ENCODE measurements around the gene TFB1M.

GRCh38 chr6:155254139-155254538, 60.1 kb downstream of the TFB1M start:
- TF ChIP-seq, protein P1, sequence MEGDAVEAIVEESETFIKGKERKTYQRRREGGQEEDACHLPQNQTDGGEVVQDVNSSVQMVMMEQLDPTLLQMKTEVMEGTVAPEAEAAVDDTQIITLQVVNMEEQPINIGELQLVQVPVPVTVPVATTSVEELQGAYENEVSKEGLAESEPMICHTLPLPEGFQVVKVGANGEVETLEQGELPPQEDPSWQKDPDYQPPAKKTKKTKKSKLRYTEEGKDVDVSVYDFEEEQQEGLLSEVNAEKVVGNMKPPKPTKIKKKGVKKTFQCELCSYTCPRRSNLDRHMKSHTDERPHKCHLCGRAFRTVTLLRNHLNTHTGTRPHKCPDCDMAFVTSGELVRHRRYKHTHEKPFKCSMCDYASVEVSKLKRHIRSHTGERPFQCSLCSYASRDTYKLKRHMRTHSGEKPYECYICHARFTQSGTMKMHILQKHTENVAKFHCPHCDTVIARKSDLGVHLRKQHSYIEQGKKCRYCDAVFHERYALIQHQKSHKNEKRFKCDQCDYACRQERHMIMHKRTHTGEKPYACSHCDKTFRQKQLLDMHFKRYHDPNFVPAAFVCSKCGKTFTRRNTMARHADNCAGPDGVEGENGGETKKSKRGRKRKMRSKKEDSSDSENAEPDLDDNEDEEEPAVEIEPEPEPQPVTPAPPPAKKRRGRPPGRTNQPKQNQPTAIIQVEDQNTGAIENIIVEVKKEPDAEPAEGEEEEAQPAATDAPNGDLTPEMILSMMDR (IDR thresholded peaks at IDR 0.05; ENCODE audit: extremely low read depth in 1 of 2, insufficient read depth in 1 of 2, low read depth in 1 of 2, low read length in 2 of 2): no peak
- TF ChIP-seq POLR2A (IDR thresholded peaks at IDR 0.05; ENCODE audit: low read depth, low read length) (no peak), EZH2 (IDR thresholded peaks at IDR 0.05; ENCODE audit: borderline replicate concordance, low read depth, low read length, severe bottlenecking) (no peak), MAX (IDR thresholded peaks at IDR 0.05; ENCODE audit: insufficient read depth, insufficient read length) (no peak), POLR2AphosphoS5 (IDR thresholded peaks at IDR 0.05; ENCODE audit: insufficient read depth, low read depth, low read length) (no peak), JUN (IDR thresholded peaks at IDR 0.05; ENCODE audit: borderline replicate concordance, insufficient read depth, insufficient read length, low read depth) (no peak), FOS (IDR thresholded peaks at IDR 0.05; ENCODE audit: borderline replicate concordance, insufficient read depth, low read length) (no peak)

Measured in endothelial cell of umbilical vein (primary cell).